B cell (primary cell): ENCODE results near the gene COQ2. TPM values are rescaled to one million over a fixed set of nuclear protein-coding genes. Genes with fewer than 3 reads are reported as not detected.

Source experiments
- ATAC-seq: fragments of 200-7000 bp; cut with Tn5 transposase; one replicate; pipeline ENCODE4 v1.10.0; 2021; ENCODE audit warnings: low read depth, mild to moderate bottlenecking, moderate number of reproducible peaks, moderate library complexity
- CTCF ChIA-PET: fragments of 350-600 bp; sonication (Branson Sonifier 250); formaldehyde crosslinking; loops from one replicate; lab custom pipeline; 2021; ENCODE audit warnings: antibody characterized with exemption, inconsistent platforms; lab: Charles Lee
- POLR2A ChIA-PET: fragments of 350-600 bp; sonication (Branson Sonifier 250); formaldehyde crosslinking; loops from one replicate; lab custom pipeline; 2021; ENCODE audit warnings: antibody characterized with exemption; lab: Charles Lee
- DNase-seq: peaks from one replicate; pipeline ENCODE4 v3.0.0; 2013
- H2AFZ ChIP-seq: 2 replicates; pipeline ENCODE4 v1.6.1; 2012; ENCODE audit warnings: mild to moderate bottlenecking, low read depth, low read length; ENCODE audit not compliant: insufficient read depth, poor library complexity, severe bottlenecking
- H3K27ac ChIP-seq, 2 donors: 1 replicate in 1 of 2; 2 replicates in 1 of 2; pipeline ENCODE4 v1.5.1; 2012 to 2013; ENCODE audit warnings: low read length in 2 of 2, mild to moderate bottlenecking in 2 of 2, moderate library complexity in 1 of 2
- H3K27me3 ChIP-seq, 4 experiments: fragments of 200-600 bp in 1 of 4; sonication (generic) in 1 of 4; replicated peaks in 1 of 4; 1 replicate in 2 of 4; 2 replicates in 2 of 4; pipeline versions ENCODE4 v1.6.1 to v1.7.0; 2013 to 2016; ENCODE audit warnings: low read length in 3 of 4, mild to moderate bottlenecking in 2 of 4, mixed read lengths in 1 of 4, moderate library complexity in 1 of 4; ENCODE audit not compliant: insufficient read depth in 4 of 4, control insufficient read depth in 3 of 4; ENCODE audit errors: control extremely low read depth in 1 of 4
- H3K36me3 ChIP-seq, 2 experiments: replicated peaks in 1 of 2; 1 replicate in 1 of 2; 2 replicates in 1 of 2; pipeline versions ENCODE4 v1.6.1 to v1.7.1; 2013; ENCODE audit warnings: low read length in 1 of 2; ENCODE audit not compliant: insufficient read depth in 2 of 2, control insufficient read depth in 1 of 2; ENCODE audit errors: control extremely low read depth in 1 of 2, extremely low read depth in 1 of 2
- H3K4me1 ChIP-seq, 2 donors: fragments of 200-600 bp in 1 of 2; sonication (generic) in 1 of 2; 1 replicate in 1 of 2; 2 replicates in 1 of 2; pipeline versions ENCODE4 v1.5.1 to v1.6.1; 2013 to 2017; ENCODE audit warnings: low read length in 2 of 2; ENCODE audit not compliant: control insufficient read depth in 2 of 2, insufficient read depth in 2 of 2
- H3K4me2 ChIP-seq: replicated peaks from 2 replicates; pipeline ENCODE3; 2012; ENCODE audit warnings: mild to moderate bottlenecking, low read depth, low read length; ENCODE audit not compliant: poor library complexity, severe bottlenecking
- H3K4me3 ChIP-seq, 5 experiments: fragments of 200-600 bp in 1 of 5; sonication (generic) in 1 of 5; 1 replicate in 3 of 5; 2 replicates in 2 of 5; pipeline versions ENCODE4 v1.5.1 to v1.7.0; 2011 to 2016; ENCODE audit warnings: low read length in 4 of 5, mild to moderate bottlenecking in 4 of 5, low read depth in 2 of 5, control low read depth in 1 of 5, moderate library complexity in 1 of 5; ENCODE audit not compliant: insufficient read depth in 1 of 5; ENCODE audit errors: control extremely low read depth in 1 of 5, extremely low read depth in 1 of 5
- H3K79me2 ChIP-seq: fragments of 200-600 bp; sonication (generic); one replicate; pipeline ENCODE4 v1.6.0; 2016; ENCODE audit warnings: low read length; ENCODE audit not compliant: control insufficient read depth, insufficient read depth
- H3K9ac ChIP-seq: fragments of 200-600 bp; sonication (generic); 2 replicates; pipeline ENCODE4 v1.6.1; 2017; ENCODE audit warnings: mild to moderate bottlenecking, low read length, moderate library complexity
- H3K9me3 ChIP-seq, 3 donors: one replicate each; pipeline versions ENCODE4 v1.6.1 to v1.7.1; 2013; ENCODE audit warnings: low read length in 2 of 3; ENCODE audit not compliant: control insufficient read depth in 2 of 3, insufficient read depth in 1 of 3; ENCODE audit errors: control extremely low read depth in 1 of 3
- H4K20me1 ChIP-seq: 2 replicates; pipeline ENCODE4 v1.6.0; 2012; ENCODE audit warnings: mild to moderate bottlenecking, low read length; ENCODE audit not compliant: insufficient read depth, control insufficient read depth, poor library complexity, severe bottlenecking
- H3K27ac Mint-ChIP-seq: one replicate; pipeline ENCODE4 v1.8.0; 2021; ENCODE audit warnings: mixed read lengths
- H3K27me3 Mint-ChIP-seq: one replicate; pipeline ENCODE4 v1.8.0; 2021; ENCODE audit warnings: mixed read lengths
- H3K4me1 Mint-ChIP-seq: one replicate; pipeline ENCODE4 v1.8.0; 2021; ENCODE audit warnings: mixed read lengths
- H3K4me3 Mint-ChIP-seq: one replicate; pipeline ENCODE4 v1.8.0; 2021; ENCODE audit warnings: mixed read lengths
- H3K9me3 Mint-ChIP-seq: one replicate; pipeline ENCODE4 v1.8.0; 2022; ENCODE audit warnings: mixed read lengths; ENCODE audit not compliant: insufficient read depth
- EZH2 ChIP-seq: IDR thresholded peaks from 2 replicates; pipeline ENCODE4 v1.6.1; 2012; ENCODE audit warnings: borderline replicate concordance, low read depth, mild to moderate bottlenecking, moderate library complexity, low read length; ENCODE audit not compliant: insufficient read depth, poor library complexity, severe bottlenecking
- WGBS: methylation state at CpG from one replicate; pipeline ENCODE4 v1.1.5; 2013; ENCODE audit warnings: missing lambda C conversion rate; ENCODE audit not compliant: insufficient coverage; 5-methylcytosine and 5-hydroxymethylcytosine counted together
- intact Hi-C: fragments of 100-400 bp; cut with micrococcal nuclease; formaldehyde crosslinking; loops from one replicate; pipeline ENCODE4 v1.10.0; 2022
- polyA plus RNA-seq: library from polyadenylated mRNA; depleted of rRNA; stranded (reverse); fragments of >200 nt; gene quantifications from 2 replicates; pipeline ENCODE4 v1.2.3, GENCODE V29; 2012
- total RNA-seq, 2 donors: library from RNA; stranded (reverse); fragments of 120-200 nt in 1 of 2; gene quantifications; 1 replicate in 1 of 2; 2 replicates in 1 of 2; pipeline versions ENCODE4 v1.2.3 to v1.2.4, GENCODE V29; 2013 to 2022
- TF ChIP-seq, protein P1 (sequence below): fragments of 200-600 bp; IDR thresholded peaks from one replicate; pipeline ENCODE4 v1.8.0; 2022; ENCODE audit warnings: antibody characterized with exemption, mild to moderate bottlenecking

COQ2 gene
- total and polyA plus RNA-seq, 2 donors (not counting 1 experiment from before 2014, with no cell fraction given) = 8.1 to 27.9 TPM

DNA sequence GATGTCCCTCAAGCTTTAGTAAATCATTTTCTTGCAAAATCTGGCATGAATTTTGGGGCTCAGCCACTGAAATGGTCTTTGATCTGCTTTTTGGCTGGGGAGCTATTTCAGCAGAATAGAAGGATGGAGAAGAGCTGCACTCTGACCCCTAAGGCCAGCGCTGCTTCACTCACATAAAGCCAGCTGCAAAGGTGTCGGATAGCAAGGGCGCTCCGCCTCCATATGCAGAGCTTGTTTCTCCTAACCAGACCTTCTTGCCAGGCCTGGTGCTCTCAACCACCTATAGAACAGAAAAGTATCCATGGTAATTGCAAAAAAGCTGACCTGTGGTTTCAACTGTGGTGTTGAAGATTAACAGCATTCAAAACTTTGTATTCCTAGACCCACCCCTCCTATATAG, 24.1 kb upstream of the COQ2 start:
- no peak overlapping the region for H3K27ac Mint-ChIP-seq
- H3K9ac ChIP-seq = no peak overlapping the region
- TF ChIP-seq EZH2 = no peak
- TF ChIP-seq, protein P1, sequence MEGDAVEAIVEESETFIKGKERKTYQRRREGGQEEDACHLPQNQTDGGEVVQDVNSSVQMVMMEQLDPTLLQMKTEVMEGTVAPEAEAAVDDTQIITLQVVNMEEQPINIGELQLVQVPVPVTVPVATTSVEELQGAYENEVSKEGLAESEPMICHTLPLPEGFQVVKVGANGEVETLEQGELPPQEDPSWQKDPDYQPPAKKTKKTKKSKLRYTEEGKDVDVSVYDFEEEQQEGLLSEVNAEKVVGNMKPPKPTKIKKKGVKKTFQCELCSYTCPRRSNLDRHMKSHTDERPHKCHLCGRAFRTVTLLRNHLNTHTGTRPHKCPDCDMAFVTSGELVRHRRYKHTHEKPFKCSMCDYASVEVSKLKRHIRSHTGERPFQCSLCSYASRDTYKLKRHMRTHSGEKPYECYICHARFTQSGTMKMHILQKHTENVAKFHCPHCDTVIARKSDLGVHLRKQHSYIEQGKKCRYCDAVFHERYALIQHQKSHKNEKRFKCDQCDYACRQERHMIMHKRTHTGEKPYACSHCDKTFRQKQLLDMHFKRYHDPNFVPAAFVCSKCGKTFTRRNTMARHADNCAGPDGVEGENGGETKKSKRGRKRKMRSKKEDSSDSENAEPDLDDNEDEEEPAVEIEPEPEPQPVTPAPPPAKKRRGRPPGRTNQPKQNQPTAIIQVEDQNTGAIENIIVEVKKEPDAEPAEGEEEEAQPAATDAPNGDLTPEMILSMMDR = no peak
- no peak overlapping the region for H3K27ac ChIP-seq
- POLR2A ChIA-PET = no interaction called here
- H3K4me2 ChIP-seq = no peak overlapping the region
- intact Hi-C loops = no loop called here
- no peak for DNase-seq
- no peak overlapping the region for H3K4me3 ChIP-seq
- H3K27me3 Mint-ChIP-seq = no peaks in the 10 kb centered on the region
- no peaks in the 10 kb centered on the region for H3K9me3 Mint-ChIP-seq
- no peaks in the 10 kb centered on the region for H3K36me3 ChIP-seq
- no peaks in the 10 kb centered on the region for H3K79me2 ChIP-seq
- no peaks in the 10 kb centered on the region for H3K27me3 ChIP-seq
- CTCF ChIA-PET = no interaction called here
- no peaks in the 10 kb centered on the region for H3K4me1 ChIP-seq
- H4K20me1 ChIP-seq = no peaks in the 10 kb centered on the region
- H3K9me3 ChIP-seq = no peaks in the 10 kb centered on the region
- H3K4me1 Mint-ChIP-seq = no peaks in the 10 kb centered on the region
- no peak overlapping the region for H3K4me3 Mint-ChIP-seq
- 96% methylated on average over 4 of the region's 4 CpGs for WGBS
- ATAC-seq = no peak
- no peak overlapping the region for H2AFZ ChIP-seq

DNA sequence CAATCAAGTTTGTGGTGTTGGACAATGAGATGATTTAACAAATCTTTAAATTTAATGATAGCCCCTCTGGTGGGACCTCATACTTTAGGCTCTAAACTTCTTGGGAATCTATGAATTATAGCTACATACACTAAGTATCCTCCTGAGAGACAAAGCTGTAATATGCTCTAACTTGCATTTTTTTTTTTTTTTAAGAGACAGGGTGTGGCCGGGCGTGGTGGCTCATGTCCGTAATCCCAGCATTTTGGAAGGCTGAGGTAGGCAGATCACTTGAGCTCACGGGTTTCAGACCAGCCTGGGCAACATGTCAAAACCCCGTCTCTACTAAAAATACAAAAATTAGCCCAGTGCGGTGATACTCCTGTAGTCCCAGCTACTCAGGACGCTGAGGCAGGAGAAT, 23.3 kb upstream of the COQ2 start:
- Mint-ChIP-seq H3K4me1 (no peaks in the 10 kb centered on the region), H3K4me3 (no peak overlapping the region), H3K27ac (no peak overlapping the region), H3K9me3 (no peaks in the 10 kb centered on the region), H3K27me3 (no peaks in the 10 kb centered on the region)
- ChIA-PET CTCF (no interaction called here), POLR2A (no interaction called here)
- intact Hi-C loops = no loop called here
- Histone ChIP-seq H3K36me3 (no peaks in the 10 kb centered on the region), H3K4me1 (no peaks in the 10 kb centered on the region), H3K4me3 (no peak overlapping the region), H3K9me3 (no peaks in the 10 kb centered on the region), H3K4me2 (no peak overlapping the region), H3K79me2 (no peaks in the 10 kb centered on the region), H3K27me3 (no peaks in the 10 kb centered on the region), H4K20me1 (no peaks in the 10 kb centered on the region), H3K27ac (no peak overlapping the region), H3K9ac (no peak overlapping the region), H2AFZ (no peak overlapping the region)
- ATAC-seq = no peak
- 75% methylated on average over 4 of the region's 7 CpGs for WGBS
- no peak for DNase-seq
- TF ChIP-seq EZH2 = no peak
- TF ChIP-seq, protein P1 = no peak
